HG02623 (cell line): ENCODE data around the gene TXNDC17.
"Not testable (repeated sequence)": the region's sequence is repeated elsewhere in the genome, so short reads cannot be mapped to it uniquely, and the experiment has no call there.

ENCODE experiments used
- ATAC-seq: cut with Tn5 transposase; IDR thresholded peaks from one replicate; pipeline ENCODE4 v1.9.1; 2021; ENCODE audit warnings: moderate library complexity; ENCODE audit not compliant: unreplicated experiment

TXNDC17 gene

GRCh38 chr17:6636616-6637457, 4.0 kb upstream of the TXNDC17 start:
- no peak for ATAC-seq

- no peak for ATAC-seq
These were observed 3.4 kb upstream of the TXNDC17 start for GRCh38 chr17:6637458-6637840.

- ATAC-seq = no peak
These were observed 2.6 kb upstream of the TXNDC17 start for GRCh38 chr17:6638046-6638908.

- no peak for ATAC-seq
These were observed 1.8 kb upstream of the TXNDC17 start for GRCh38 chr17:6639014-6639585.

- no peak for ATAC-seq
These were observed 999 bp upstream of the TXNDC17 start for GRCh38 chr17:6639586-6640535.

- no peak for ATAC-seq
These were observed 495 bp downstream of the TXNDC17 start for GRCh38 chr17:6641247-6641863.

- ATAC-seq = no peak
These were observed 1.7 kb downstream of the TXNDC17 start for GRCh38 chr17:6642592-6642991.

- ATAC-seq = no peak
These were observed 2.7 kb downstream of the TXNDC17 start for GRCh38 chr17:6643451-6644125.

- ATAC-seq = no peak
These were observed 7.3 kb downstream of the TXNDC17 start for GRCh38 chr17:6648181-6648580.

- peak; percentile 90 for ATAC-seq
These were observed 10.6 kb downstream of the TXNDC17 start, which contains the start of the genes C17orf100 and MED31 for GRCh38 chr17:6651354-6651918. TSS of gene C17orf100 (plus strand) at chr17:6651762. CDS start at chr17:6651914, 152 bp downstream. TSS of gene MED31 (minus strand) at chr17:6651605. CDS start at chr17:6651528, 77 bp downstream.

- ATAC-seq = peak; percentile 16
These were observed 11.1 kb downstream of the TXNDC17 start for GRCh38 chr17:6651919-6652452.

- no peak for ATAC-seq
These were observed 14.2 kb downstream of the TXNDC17 start for GRCh38 chr17:6654841-6655731.

- ATAC-seq = not testable (repeated sequence)
These were observed 15.0 kb downstream of the TXNDC17 start for GRCh38 chr17:6655732-6656361.

GRCh38 chr17:6656797-6657632, 16.2 kb downstream of the TXNDC17 start:
- ATAC-seq = not testable (repeated sequence)

- ATAC-seq = no peak
These were observed 16.9 kb downstream of the TXNDC17 start for GRCh38 chr17:6657633-6658287.

- not testable (repeated sequence) for ATAC-seq
These were observed 17.6 kb downstream of the TXNDC17 start for GRCh38 chr17:6658411-6658810.
